Gastroesophageal sphincter (tissue), 4 donors: Measurements from ENCODE around the gene EHD1. TPM values are rescaled to one million over a fixed set of nuclear protein-coding genes. Genes with fewer than 3 reads are reported as not detected.

ENCODE experiments used
- ATAC-seq: fragments of 150-250 bp; one replicate; pipeline ENCODE4 v1.9.1; 2016; ENCODE audit warnings: mild to moderate bottlenecking, moderate library complexity
- H3K27ac ChIP-seq, 4 donors: fragments of 200-600 bp; sonication (generic) in 3 of 4; 1 replicate in 3 of 4; 2 replicates in 1 of 4; pipeline ENCODE4 v1.5.1; 2016 to 2019
- H3K27me3 ChIP-seq: fragments of 200-600 bp; sonication (generic); one replicate; pipeline ENCODE4 v1.5.1; 2019
- H3K36me3 ChIP-seq, 2 donors: fragments of 200-600 bp; sonication (generic); one replicate each; pipeline ENCODE4 v1.5.1; 2019; ENCODE audit warnings: control low read depth in 1 of 2
- H3K4me1 ChIP-seq, 3 donors: fragments of 200-600 bp; sonication (generic); 1 replicate in 2 of 3; 2 replicates in 1 of 3; pipeline ENCODE4 v1.5.1; 2016 to 2019; ENCODE audit warnings: control low read depth in 2 of 3
- H3K4me3 ChIP-seq, 2 donors: fragments of 200-600 bp; sonication (generic); one replicate each; pipeline ENCODE4 v1.5.1; 2019; ENCODE audit warnings: mild to moderate bottlenecking in 1 of 2, moderate library complexity in 1 of 2
- H3K9me3 ChIP-seq, 3 donors: fragments of 200-600 bp; sonication (generic); one replicate each; pipeline ENCODE4 v1.5.1; 2017 to 2019; ENCODE audit warnings: control low read depth in 2 of 3
- EP300 ChIP-seq: sonication (generic); formaldehyde crosslinking; IDR thresholded peaks from one replicate; pipeline ENCODE4 v1.6.1; 2017; ENCODE audit warnings: antibody characterized with exemption, mild to moderate bottlenecking
- POLR2A ChIP-seq, 2 donors: fragments of 450-650 bp; IDR thresholded peaks; one replicate each; pipeline ENCODE4 v1.6.1; 2017; ENCODE audit warnings: antibody characterized with exemption in 2 of 2, mild to moderate bottlenecking in 2 of 2, moderate library complexity in 1 of 2
- POLR2AphosphoS5 ChIP-seq: sonication (generic); formaldehyde crosslinking; IDR thresholded peaks from one replicate; pipeline ENCODE4 v1.6.1; 2017; ENCODE audit warnings: antibody characterized with exemption
- WGBS, 2 donors: methylation state at CpG; one replicate each; pipeline ENCODE4 v1.1.5; 2018; ENCODE audit warnings: low coverage in 1 of 2; 5-methylcytosine and 5-hydroxymethylcytosine counted together
- total RNA-seq, 4 donors: library from RNA; depleted of rRNA; stranded (reverse); fragments of >200 nt; gene quantifications; one replicate each; pipeline ENCODE4 v1.1.0, GENCODE V29; 2016
- TF ChIP-seq, protein P1 (sequence below), 4 experiments: fragments of 200-600 bp in 2 of 4; fragments of 450-650 bp in 2 of 4; sonication (generic) in 1 of 4; IDR thresholded peaks; one replicate each; pipeline ENCODE4 v1.5.1; 2017 to 2019; ENCODE audit warnings: antibody characterized with exemption in 4 of 4, mild to moderate bottlenecking in 2 of 4, moderate library complexity in 2 of 4

EHD1 gene
- total RNA-seq, 4 donors from 2014 or later: 92.1 to 188 (median 101) TPM

DNA sequence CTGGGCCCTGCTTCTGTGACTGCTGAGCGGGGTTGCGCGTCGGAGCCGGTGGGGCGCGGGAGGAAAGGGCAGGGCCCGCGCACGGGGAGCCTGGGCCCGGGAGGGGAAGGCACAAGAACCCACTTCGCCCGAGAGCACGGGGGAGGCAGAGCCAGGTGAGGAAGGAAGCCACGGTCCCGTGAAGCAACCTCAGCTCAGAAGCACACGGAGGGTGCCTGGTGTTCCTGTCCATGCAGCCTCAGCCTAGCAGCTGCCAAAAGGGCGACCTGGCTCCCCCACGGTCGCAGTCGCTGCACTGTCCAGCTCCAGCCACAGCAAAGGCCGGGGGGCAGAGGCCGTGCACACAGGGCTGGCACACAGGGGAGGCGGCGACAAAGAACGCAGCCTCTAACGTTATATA, 24.7 kb downstream of the EHD1 start:
- peak overlapping the region in 3 of 4 donors; percentile 90 to 97 (median 97) for H3K27ac ChIP-seq
- no peak for TF ChIP-seq EP300
- TF ChIP-seq POLR2A (IDR thresholded peaks at IDR 0.05): no peak
- TF ChIP-seq, protein P1, sequence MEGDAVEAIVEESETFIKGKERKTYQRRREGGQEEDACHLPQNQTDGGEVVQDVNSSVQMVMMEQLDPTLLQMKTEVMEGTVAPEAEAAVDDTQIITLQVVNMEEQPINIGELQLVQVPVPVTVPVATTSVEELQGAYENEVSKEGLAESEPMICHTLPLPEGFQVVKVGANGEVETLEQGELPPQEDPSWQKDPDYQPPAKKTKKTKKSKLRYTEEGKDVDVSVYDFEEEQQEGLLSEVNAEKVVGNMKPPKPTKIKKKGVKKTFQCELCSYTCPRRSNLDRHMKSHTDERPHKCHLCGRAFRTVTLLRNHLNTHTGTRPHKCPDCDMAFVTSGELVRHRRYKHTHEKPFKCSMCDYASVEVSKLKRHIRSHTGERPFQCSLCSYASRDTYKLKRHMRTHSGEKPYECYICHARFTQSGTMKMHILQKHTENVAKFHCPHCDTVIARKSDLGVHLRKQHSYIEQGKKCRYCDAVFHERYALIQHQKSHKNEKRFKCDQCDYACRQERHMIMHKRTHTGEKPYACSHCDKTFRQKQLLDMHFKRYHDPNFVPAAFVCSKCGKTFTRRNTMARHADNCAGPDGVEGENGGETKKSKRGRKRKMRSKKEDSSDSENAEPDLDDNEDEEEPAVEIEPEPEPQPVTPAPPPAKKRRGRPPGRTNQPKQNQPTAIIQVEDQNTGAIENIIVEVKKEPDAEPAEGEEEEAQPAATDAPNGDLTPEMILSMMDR (IDR thresholded peaks at IDR 0.05): no peak
- no peak for ATAC-seq
- H3K4me3 ChIP-seq: no peak overlapping the region
- 73 to 81% methylated on average over 17 to 19 of the region's 27 CpGs for WGBS, 2 donors
- no peaks in the 10 kb centered on the region for H3K27me3 ChIP-seq
- peaks cover 15 to 99% (median 72%) of the 10 kb centered on the region in 3 donors for H3K4me1 ChIP-seq
- peaks cover 0 to 42% of the 10 kb centered on the region in 2 donors for H3K36me3 ChIP-seq
- no peaks in the 10 kb centered on the region for H3K9me3 ChIP-seq

DNA sequence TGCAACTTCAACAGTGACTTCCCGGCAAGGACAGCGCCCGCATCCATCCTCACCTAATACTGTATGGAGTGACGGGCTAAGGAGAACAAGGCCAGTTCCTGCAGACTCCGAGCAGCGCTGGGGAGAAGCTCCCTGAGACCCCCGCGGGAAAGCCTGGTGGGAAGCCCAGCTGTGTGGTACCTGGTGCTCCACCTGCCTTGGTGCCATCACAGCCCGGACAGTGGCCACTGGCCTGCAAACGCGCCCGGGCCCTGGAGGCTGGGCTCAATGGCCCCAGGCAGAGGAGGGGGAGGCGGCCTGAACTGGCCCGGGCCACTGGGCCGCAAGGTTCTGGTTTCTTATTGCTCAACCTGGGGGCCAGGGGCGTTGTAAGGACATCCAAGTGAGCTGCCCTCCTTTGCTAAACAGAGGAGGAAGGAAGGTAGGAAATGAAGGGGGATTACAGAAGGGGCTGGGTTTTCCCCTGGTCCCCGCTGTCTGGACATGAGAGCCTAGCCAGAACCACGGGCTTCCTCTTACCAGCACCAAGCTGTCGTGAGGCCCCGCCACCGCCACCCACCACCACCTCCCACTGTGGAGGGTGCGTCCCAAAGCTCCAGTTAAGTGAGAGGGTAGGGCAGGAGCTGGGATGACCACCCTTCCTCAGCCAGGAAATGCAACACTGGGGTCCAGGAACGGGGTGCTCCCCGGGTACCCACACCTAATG, 25.5 kb downstream of the EHD1 start:
- ATAC-seq: no peak
- Histone ChIP-seq H3K4me1 (peaks cover 15 to 99% (median 68%) of the 10 kb centered on the region in 3 donors), H3K9me3 (no peaks in the 10 kb centered on the region), H3K27ac (peak overlapping the region in 3 of 4 donors; percentile 90 to 97 (median 97)), H3K27me3 (no peaks in the 10 kb centered on the region), H3K36me3 (peaks cover 0 to 35% of the 10 kb centered on the region in 2 donors), H3K4me3 (no peak overlapping the region)
- TF ChIP-seq, protein P1 (IDR thresholded peaks at IDR 0.05): no peak
- no peak for TF ChIP-seq POLR2AphosphoS5
- TF ChIP-seq POLR2A (IDR thresholded peaks at IDR 0.05): no peak
- TF ChIP-seq EP300: no peak
- 43 to 88% methylated on average over 4 of the region's 24 CpGs for WGBS, 2 donors

DNA sequence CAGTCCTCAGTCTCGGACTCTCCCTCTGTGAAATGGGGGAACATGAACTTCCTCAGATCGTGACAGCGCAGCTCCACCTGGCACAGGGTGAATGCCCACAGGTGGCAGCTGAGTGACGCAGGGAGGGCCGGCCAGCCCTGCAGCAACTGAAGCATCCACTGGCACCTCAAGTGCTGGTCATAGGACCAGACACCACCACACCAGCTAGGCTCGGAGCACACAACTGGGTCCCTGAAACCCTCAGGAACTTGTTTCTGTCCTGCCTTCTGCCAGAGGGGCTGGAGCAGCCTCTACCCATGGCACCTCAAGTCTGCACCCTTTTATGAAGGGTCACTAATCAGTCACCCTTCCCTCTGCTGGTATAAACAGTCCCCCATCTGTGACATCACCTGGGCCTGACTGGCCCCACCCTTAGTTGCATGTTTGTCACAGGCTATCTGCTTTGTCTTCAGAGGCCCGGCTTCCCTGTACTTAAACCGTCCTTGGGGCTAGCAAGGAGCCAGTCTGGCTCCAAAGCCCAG, 26.5 kb downstream of the EHD1 start:
- Histone ChIP-seq H3K27ac (peak overlapping the region in 3 of 4 donors; percentile 90 to 97 (median 97)), H3K4me1 (peaks cover 15 to 98% (median 66%) of the 10 kb centered on the region in 3 donors), H3K27me3 (no peaks in the 10 kb centered on the region), H3K36me3 (peaks cover 0 to 29% of the 10 kb centered on the region in 2 donors), H3K9me3 (no peaks in the 10 kb centered on the region), H3K4me3 (no peak overlapping the region)
- WGBS, 2 donors: 38 to 80% methylated on average over 2 to 3 of the region's 8 CpGs
- no peak for ATAC-seq
- TF ChIP-seq EP300: no peak

DNA sequence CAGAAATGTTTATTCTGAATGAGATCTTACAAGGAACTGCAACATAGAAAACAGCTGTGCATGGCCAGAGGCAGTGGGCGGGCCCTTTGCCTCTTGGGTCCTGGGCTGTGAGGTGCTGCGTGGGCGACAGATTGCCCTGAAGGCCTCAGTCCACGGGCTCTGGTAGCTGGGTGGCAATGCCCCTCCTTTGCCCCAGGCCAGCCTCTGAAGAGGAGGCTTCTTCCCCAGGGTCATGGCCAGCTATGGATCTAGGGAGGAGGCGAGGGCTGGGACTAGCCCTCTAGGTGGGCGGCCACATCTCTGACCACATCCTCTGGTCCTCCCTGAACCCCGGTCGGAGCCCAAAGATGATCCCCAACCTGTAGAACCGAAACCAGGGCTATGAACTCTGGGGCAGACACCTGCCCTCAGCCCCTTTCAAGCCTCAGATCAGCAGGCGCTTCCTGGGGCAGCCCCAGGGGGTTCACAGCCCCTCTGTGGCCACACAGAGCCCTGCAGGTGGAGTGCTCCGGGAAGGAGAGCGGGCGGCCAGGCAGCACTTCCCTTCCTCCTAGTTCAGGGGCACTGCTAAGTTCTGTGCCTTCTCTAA, 27.3 kb downstream of the EHD1 start:
- no CpG with 5 or more reads among the region's 13 CpGs for WGBS, 2 donors

More for the DNA sequence above, 27.3 kb downstream of the EHD1 start:
- ATAC-seq: no peak
- H3K4me3 ChIP-seq: no peak overlapping the region
- H3K27me3 ChIP-seq: no peaks in the 10 kb centered on the region
- no peaks in the 10 kb centered on the region for H3K9me3 ChIP-seq
- TF ChIP-seq, protein P1 (IDR thresholded peaks at IDR 0.05): no peak
- TF ChIP-seq POLR2AphosphoS5 (no peak), EP300 (no peak), POLR2A (IDR thresholded peaks at IDR 0.05) (no peak)
- H3K27ac ChIP-seq: peak overlapping the region; percentile 13 to 97 (median 94)
- peaks cover 0 to 29% of the 10 kb centered on the region in 2 donors for H3K36me3 ChIP-seq
- peaks cover 7 to 91% (median 57%) of the 10 kb centered on the region in 3 donors for H3K4me1 ChIP-seq
